Kidney capillary endothelial cell (primary cell): ENCODE measurements around the gene OR51G1.
"Not testable (repeated sequence)": the region's sequence is repeated elsewhere in the genome, so short reads cannot be mapped to it uniquely, and the experiment has no call there.

Experiments
- DNase-seq: peaks from one replicate; pipeline ENCODE4 v3.0.0-alpha.2; 2018; ENCODE audit warnings: low spot score

The OR51G1 gene

DNA sequence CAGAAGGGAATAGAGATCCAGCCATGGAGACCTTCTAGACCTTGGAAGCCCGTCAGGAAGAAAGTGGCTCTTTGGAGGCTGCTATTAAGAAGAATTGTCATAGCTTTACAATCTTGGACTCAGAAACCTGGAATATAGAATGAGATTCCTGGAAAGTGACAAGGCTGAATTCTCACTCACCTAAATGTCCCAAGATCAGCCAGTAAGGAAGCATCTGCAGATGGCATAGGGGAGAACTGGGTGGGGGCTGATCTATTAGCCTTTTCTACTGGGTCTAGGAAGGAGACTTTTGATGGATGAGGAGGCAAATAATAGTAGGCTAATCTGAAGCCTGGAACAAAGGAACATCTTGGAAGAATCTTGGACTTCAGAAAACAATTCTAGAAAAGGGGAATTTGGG, at the start of gene OR51G1:
OR51G1 (minus strand) TSS at position 101 of the 400 bp plus-strand sequence; CDS start at position 101, 0 bp downstream.
- DNase-seq, result no peak

DNA sequence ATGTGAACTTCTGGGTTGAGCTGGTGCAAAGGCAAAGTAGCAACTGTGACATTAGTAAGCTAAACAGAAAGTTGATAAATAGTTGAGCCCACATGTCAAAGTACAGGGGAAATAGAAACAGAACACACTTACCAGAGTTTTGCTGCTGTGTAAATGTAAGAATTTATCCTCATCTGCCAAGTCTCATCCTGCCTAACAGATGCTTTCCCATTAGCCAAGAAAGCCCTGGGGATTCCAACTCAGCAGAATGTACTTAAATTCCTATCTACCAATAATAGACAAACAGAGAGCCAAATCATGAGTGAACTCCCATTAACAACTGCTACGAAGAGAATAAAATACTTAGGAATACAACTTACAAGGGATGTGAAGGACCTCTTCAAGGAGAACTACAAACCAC, 38.7 kb upstream of the OR51G1 start:
- DNase-seq, result no peak

- no peak for DNase-seq
These were observed 36.7 kb upstream of the OR51G1 start for GRCh38 chr11:4960877-4961276.

- DNase-seq, result no peak
These were observed 33.3 kb upstream of the OR51G1 start for GRCh38 chr11:4957396-4957795.

DNA sequence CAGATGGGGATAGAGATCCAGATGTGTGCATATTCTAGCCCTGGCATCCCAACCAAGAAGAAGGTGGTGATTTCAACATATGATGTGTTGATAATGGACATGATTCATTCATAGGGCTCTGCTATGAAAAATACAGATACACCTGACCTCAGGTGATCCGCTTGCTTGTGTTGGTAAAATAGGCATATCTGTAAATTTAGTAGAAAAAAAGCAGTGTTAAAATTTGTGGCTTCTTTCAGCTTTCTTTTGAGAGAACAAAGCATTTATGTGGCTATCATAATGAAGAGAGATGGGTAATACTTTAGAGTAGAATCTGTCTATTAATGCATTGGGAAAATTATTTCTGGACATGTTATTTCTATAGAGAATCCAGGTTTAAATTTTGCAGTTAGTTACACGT, 31.5 kb upstream of the OR51G1 start, which contains the start of gene OR51A2:
OR51A2 (minus strand) TSS at position 101 of the 400 bp plus-strand sequence; CDS start at position 101, 0 bp downstream.
- not testable (repeated sequence) for DNase-seq

- DNase-seq, result no peak
These were observed 23.4 kb upstream of the OR51G1 start, which contains the start of gene OR51A4 for GRCh38 chr11:4947505-4947904. Gene OR51A4 (minus strand): TSS chr11:4947605. CDS start chr11:4947100, 505 bp downstream.

- no peak for DNase-seq
These were observed 12.6 kb upstream of the OR51G1 start for GRCh38 chr11:4936745-4937144.

DNA sequence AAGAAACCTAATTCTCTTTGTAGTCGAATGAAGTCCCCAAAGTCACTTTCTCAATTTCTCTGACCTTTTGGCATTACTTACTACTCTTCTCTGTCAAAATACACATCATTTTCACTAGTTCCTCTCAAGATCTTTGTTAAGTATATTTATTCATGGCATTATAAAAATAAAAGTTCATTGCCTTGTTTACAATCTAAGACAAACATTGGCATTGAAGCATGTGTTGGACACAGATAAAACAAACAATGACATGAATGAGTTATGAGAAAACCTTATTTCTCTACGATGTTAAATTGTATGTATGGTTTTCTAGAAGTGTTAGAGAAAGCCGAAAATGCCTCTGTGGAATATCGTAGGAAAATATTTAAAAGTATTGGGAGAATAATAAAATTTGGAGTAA, 8.6 kb upstream of the OR51G1 start:
- DNase-seq, result no peak

- no peak for DNase-seq
These were observed 2.5 kb upstream of the OR51G1 start for GRCh38 chr11:4926608-4927007.

- no peak for DNase-seq
These were observed 1.8 kb downstream of the OR51G1 start for GRCh38 chr11:4922304-4922703.

GRCh38 chr11:4921796-4922195, 2.3 kb downstream of the OR51G1 start:
- DNase-seq, result no peak

DNA sequence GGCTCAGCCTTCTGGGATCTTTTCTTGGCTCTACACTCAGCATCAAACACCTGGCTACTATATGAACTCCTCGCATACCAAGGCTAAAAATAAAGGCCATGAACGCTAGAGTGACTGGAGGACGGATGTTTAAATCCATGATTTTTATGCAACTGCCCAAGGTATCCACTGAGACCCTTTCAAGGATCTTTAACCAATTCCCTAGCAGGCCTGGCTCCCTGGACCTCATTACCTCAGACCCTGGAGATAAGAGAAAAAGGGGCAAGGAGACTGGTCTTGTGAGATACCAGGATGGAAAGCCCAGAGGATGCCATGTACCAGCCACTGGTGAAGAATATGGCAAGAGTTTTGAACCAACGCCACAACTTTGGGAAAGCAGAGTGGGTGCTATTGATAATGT, 4.9 kb downstream of the OR51G1 start, which contains the start of gene OR51G2:
OR51G2 (minus strand) TSS at position 101 of the 400 bp plus-strand sequence. CDS start 3,687 bp downstream, outside the sequence.
- DNase-seq, result no peak

GRCh38 chr11:4916581-4916980, 7.6 kb downstream of the OR51G1 start:
- no peak for DNase-seq

DNA sequence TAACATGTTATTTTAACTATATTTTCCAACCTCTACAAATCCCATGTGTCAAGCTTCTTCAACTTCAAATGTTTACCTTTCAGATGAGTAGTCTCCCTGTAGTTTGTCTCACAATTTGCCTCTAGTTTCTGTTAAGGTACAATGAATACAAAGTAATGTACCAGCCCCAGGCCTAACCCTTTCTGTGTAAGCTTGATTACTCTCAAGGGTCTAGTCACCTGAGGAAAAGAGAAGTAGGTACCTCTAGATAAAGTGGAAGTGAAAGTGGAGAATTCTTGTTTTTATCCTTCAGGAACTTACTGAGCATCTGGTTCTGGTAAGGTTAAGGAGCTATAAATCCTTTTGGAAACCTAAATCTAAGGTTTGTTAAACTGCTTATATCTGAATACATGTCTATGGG, 20.7 kb downstream of the OR51G1 start, which contains the start of gene OR51A7:
OR51A7 (plus strand) TSS at position 300 of the 400 bp plus-strand sequence. CDS start 3,587 bp downstream, outside the sequence.
- DNase-seq, result no peak

GRCh38 chr11:4891996-4892640, 32.0 kb downstream of the OR51G1 start:
- no peak for DNase-seq

DNA sequence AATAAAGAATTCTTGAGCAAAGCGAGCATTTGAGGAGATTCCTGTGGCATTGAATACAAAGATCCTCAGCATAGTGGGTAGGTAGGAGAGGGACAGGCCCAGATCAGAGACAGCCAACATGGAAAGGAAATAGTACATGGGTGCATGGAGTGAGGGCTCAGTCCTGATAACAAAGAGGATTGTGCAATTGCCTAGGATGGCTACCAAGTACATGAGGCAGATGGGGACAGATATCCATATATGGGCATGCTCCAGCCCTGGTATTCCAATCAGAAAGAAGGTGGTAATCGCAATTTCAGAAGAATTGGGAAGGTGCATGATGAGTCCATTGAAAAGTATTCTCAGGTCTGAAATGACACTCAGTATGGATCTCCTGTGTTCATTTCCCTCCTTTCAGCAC, 33.9 kb downstream of the OR51G1 start:
- no peak for DNase-seq

DNA sequence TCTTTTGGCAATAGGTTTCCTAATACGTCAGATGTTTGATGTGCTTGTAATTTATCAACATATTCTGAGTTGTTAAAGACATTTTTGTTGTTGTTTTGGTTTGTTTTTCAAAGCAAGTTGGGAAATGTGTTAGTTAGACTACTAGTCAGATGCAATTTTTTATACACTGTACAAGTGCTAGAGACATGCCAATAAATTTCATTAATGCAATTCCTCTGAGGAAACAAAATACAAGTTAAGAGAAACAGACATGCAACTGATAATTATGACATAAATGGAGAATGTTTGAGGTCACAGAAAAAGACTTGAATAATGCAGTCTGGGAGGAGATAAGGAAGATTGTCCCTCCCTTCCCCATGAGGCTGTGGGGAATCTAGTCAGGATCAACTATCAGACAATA, 36.5 kb downstream of the OR51G1 start:
- DNase-seq, result no peak

- no peak for DNase-seq
These were observed 38.0 kb downstream of the OR51G1 start for GRCh38 chr11:4886186-4886585.

GRCh38 chr11:4884361-4884760, 39.8 kb downstream of the OR51G1 start:
- no peak for DNase-seq

DNA sequence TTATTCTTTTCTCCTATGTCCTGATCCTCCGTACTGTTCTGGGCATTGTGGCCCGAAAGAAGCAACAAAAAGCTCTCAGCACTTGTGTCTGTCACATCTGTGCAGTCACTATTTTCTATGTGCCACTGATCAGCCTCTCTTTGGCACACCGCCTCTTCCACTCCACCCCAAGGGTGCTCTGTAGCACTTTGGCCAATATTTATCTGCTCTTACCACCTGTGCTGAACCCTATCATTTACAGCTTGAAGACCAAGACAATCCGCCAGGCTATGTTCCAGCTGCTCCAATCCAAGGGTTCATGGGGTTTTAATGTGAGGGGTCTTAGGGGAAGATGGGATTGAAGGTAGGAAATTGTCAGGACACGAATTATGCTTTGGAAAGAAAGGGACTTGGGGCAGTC, 41.6 kb downstream of the OR51G1 start:
- no peak for DNase-seq

DNA sequence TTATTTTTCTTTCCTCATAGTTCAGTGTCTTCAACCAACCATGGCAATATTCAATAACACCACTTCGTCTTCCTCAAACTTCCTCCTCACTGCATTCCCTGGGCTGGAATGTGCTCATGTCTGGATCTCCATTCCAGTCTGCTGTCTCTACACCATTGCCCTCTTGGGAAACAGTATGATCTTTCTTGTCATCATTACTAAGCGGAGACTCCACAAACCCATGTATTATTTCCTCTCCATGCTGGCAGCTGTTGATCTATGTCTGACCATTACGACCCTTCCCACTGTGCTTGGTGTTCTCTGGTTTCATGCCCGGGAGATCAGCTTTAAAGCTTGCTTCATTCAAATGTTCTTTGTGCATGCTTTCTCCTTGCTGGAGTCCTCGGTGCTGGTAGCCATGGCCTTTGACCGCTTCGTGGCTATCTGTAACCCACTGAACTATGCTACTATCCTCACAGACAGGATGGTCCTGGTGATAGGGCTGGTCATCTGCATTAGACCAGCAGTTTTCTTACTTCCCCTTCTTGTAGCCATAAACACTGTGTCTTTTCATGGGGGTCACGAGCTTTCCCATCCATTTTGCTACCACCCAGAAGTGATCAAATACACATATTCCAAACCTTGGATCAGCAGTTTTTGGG, 42.2 kb downstream of the OR51G1 start, which contains the start of gene OR51T1:
OR51T1 (plus strand) TSS at position 41 of the 641 bp plus-strand sequence; CDS start at position 41, 0 bp downstream.
- no peak for DNase-seq

- no peak for DNase-seq
These were observed 43.0 kb downstream of the OR51G1 start for GRCh38 chr11:4881188-4881587.
